HG03103 (cell line): Measurements from ENCODE around the gene CHTF8.

Source experiments
- ATAC-seq: cut with Tn5 transposase; IDR thresholded peaks from one replicate; pipeline ENCODE4 v1.9.1; 2021; ENCODE audit warnings: low read depth; ENCODE audit not compliant: unreplicated experiment

CHTF8 gene

DNA sequence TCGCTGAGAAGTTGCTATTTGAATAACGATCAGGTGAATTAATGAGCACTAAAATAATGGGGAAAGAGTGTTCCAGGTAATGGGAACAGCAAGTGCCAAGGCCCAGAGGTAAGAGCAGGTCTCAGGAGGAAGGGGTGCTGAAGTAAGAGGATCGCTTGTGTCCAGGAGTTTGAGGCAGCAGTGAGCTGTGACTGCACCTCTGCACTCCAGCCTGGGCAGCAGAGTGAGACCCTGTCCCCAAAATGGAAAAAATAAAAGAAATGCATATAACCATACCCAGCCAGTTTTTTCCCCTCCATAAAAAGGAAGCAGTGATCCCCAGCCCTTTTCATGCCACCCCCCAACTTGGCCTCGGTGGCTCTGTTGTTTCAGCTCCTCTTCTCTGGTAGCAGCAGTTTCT, 43.7 kb downstream of the CHTF8 start:
- ATAC-seq = no peak

DNA sequence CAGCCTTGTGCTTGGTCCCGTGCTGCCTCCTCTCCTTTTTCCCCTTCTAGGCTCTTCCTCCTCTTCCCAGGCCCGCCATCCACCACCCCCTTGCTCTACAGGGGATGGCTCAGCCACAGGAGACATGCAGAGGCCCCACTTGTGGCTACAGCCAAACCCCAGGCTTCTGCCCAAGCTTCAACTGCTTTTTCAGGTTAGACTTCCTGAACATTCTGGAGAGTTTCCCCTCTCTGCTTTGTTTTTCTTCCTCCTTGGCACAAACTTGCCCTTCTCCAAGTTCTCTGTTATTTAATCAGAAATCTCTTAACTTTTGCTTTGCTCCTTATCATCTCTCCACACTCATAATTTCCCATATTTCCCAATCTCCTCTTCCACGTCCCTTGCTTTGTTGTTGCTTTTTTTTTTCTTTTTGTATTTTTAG, 45.2 kb downstream of the CHTF8 start:
- ATAC-seq = no peak

DNA sequence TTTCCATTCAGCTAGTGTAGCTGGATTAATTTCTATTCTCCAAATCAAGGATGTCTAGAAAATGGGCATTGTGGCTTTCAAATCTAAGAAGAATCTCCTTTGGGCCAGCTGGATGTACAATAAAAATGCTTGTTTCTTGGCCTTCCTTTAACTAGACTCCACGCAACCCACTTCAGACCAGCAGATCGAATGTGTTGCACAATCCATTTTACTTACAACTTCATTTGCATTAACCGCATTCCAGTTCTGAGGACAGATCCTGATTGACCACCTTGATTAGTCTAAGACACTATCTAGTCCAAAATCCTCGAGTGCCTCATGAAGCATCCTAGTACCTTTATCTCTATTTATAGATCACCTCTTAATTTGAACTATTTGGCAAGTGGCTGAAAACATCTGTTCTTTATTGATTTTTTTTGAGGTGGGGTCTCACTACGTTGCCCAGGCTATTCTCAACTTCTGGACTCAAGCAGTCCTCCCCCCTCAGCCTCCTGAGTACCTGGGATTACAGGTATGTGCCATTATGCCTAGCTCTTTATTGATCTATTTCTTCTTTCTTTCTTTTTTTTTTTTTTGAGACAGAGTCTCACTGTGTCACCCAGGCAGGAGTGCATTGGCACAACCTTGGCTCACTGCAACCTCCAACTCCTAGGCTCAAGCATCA, 47.2 kb downstream of the CHTF8 start:
- ATAC-seq = no peak

- ATAC-seq = no peak
Observed at GRCh38 chr16:69084289-69084688, 48.1 kb downstream of the CHTF8 start.

DNA sequence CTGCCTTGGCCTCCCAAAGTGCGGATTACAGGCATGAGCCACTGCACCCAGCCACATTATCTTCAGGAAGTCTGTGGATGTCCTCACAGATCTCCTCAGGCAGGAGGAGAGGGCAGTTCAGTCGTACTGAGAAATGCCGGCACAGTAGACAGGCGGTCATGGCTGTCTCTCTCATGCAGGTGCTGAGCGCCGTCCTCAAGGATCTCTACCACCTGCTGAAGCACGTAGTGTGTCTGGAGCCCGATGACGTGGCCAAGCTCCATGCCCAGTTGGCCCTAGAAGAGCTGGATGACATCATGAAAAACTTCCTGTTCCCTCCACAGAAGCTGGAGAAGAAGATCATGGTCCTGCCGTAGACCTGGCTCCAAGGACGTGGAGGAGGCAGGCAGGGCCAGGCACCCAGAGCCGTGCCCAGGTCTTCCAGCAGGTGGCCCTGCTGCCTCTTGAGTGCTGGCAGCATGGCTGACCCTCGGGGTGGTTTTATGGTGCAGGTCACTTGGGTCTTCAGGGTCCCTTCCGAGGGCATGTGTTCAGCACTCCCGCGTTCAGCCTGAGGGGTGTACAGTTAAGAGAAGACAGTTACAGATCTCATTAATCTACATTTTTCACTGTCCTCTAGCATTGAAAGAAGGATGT, 49.0 kb downstream of the CHTF8 start:
- no peak for ATAC-seq

DNA sequence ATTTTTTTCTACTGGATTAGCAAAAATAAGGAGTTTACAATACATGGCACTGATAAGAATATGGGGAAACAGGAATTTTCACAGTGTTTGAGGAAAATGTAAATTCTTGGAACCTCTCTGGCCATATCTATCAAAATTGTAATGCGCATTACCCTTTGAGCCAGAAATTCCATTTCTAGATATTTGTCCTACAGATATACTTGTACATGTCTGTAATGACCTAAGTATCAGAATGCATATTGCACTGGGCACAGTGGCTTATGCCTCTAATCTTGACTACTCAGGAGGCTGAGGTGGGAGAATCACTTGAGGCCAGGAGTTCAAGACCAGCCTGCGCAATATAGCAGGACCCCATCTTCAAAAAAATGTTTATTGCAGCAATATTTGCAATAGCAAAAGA, 52.7 kb downstream of the CHTF8 start:
- ATAC-seq = no peak

DNA sequence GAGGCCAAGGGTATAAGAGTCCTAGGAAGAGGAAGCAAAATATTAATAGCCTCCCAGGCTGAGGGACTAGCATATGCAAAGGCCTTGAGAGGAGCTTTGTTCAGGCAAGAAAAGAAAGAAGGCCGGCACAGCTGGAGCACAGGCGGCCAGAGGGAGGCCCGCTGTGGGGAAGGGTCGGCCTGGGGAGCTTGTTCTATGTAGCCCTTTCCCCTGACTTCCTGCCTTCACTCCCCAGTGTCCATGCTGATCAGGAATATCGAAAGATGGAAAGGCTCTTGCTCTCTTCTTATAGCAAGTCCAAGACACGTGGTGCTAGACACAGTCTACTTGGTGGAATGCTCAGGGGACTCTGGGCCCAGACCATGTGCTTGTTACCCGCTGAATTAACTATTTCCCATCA, 54.3 kb downstream of the CHTF8 start:
- no peak for ATAC-seq

DNA sequence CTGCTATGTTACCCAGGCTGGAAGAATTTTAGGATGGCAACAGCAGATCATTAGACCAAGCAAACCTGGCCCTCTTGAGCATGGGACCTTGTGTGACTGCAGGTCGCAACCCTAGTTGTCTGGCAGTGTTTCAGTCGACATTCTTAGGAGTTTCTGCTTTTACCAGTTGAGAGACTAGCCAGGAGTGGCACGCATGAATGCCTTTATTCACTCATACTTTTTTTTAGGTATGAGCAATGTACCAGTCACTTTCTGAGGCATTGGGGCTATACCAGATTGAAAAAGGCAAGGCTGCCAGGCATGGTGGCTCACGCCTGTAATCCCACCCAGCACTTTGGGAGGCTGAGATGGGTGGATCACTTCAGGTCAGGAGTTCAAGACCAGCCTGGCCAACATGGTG, 55.1 kb downstream of the CHTF8 start:
- ATAC-seq = no peak

GRCh38 chr16:69073181-69073702, 59.1 kb downstream of the CHTF8 start:
- ATAC-seq = no peak

GRCh38 chr16:69072640-69072974, 59.8 kb downstream of the CHTF8 start:
- ATAC-seq = no peak

- ATAC-seq = no peak
Observed at GRCh38 chr16:69071036-69071435, 61.4 kb downstream of the CHTF8 start.

DNA sequence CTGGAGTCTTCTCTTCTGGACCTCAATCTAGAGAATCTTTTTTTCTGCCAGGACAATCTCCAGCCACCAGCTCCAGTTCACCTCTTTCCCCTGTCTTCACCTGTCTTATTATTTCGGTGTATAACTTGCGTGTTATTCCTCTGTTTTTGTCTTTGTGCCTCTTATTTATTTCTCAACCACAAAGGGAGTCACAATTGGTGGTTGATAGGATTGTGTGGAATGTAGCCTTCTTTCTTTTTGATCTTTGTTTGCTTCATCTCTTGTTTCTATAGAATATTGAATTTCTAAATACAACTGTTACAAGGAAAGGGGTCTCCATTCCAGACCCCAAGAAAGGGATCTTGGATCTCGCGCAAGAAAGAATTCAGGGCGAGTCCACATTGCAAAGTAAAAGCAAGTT, 62.9 kb downstream of the CHTF8 start:
- no peak for ATAC-seq
